ENCODE results near the gene GJC1.
A peak's percentile ranks its signal among the peaks of the same experiment; 100 is the strongest.

The GJC1 gene

DNA sequence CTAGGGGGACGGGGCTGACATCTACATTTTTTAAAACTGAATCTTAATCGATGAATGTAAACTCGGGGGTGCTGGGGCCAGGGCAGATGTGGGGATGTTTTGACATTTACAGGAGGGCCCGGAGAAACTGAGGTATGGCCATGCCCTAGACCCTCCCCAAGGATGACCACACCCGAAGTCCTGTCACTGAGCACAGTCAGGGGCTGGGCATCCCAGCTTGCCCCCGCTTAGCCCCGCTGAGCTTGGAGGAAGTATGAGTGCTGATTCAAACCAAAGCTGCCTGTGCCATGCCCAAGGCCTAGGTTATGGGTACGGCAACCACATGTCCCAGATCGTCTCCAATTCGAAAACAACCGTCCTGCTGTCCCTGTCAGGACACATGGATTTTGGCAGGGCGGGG, 49.9 kb downstream of the GJC1 start:
- no peaks in the 10 kb centered on the region for H3K79me2 ChIP-seq (ENCODE audit: insufficient read depth, low read length)
- no peaks in the 10 kb centered on the region for H3K36me3 ChIP-seq (ENCODE audit: insufficient read depth, low read length)
- H3K27ac ChIP-seq (ENCODE audit: low read length): no peak overlapping the region
- H3K4me2 ChIP-seq (ENCODE audit: insufficient read depth, low read length): no peak overlapping the region
- H2AFZ ChIP-seq (ENCODE audit: low read depth, low read length): 0 out of 2 replicates have a peak overlapping the region, but pooled peaks have one; percentile 78
- ATAC-seq (ENCODE audit: insufficient read depth, low read depth) (no peak), DNase-seq (no peak)
- no peak overlapping the region for H3K4me3 ChIP-seq (ENCODE audit: low read depth in 1 of 2, low read length in 2 of 2)
- H3K4me1 ChIP-seq (ENCODE audit: insufficient read depth, low read length): peaks cover 26% of the 10 kb centered on the region
- no peaks in the 10 kb centered on the region for H3K27me3 ChIP-seq (ENCODE audit: insufficient read depth, low read length, poor library complexity)
- TF ChIP-seq EZH2 (IDR thresholded peaks at IDR 0.05; ENCODE audit: borderline replicate concordance, low read depth, low read length, severe bottlenecking): no peak
- no peak for TF ChIP-seq CTCF (IDR thresholded peaks at IDR 0.05; ENCODE audit: borderline replicate concordance, extremely low read depth, low read length, poor library complexity, severe bottlenecking)
- no peaks in the 10 kb centered on the region for H3K9me3 ChIP-seq (ENCODE audit: insufficient read depth, low read length, severe bottlenecking)
- H3K9ac ChIP-seq (ENCODE audit: low read depth, low read length): no peak overlapping the region
- no peaks in the 10 kb centered on the region for H4K20me1 ChIP-seq (ENCODE audit: insufficient read depth, low read length)

- TF ChIP-seq CTCF (IDR thresholded peaks at IDR 0.05; ENCODE audit: borderline replicate concordance, extremely low read depth, low read length, poor library complexity, severe bottlenecking) (peak; percentile 93), EZH2 (IDR thresholded peaks at IDR 0.05; ENCODE audit: borderline replicate concordance, low read depth, low read length, severe bottlenecking) (no peak)
- H3K9ac ChIP-seq (ENCODE audit: low read depth, low read length): peak overlapping the region; percentile 33
- ATAC-seq (ENCODE audit: insufficient read depth, low read depth) (peak; percentile 37), DNase-seq (peak; percentile 85)
- H3K4me3 ChIP-seq (ENCODE audit: low read depth in 1 of 2, low read length in 2 of 2): peak overlapping the region in 1 of 2 experiments; percentile 52; a peak in 2 of 4 replicates
- no peaks in the 10 kb centered on the region for H3K27me3 ChIP-seq (ENCODE audit: insufficient read depth, low read length, poor library complexity)
- no peak overlapping the region for H3K27ac ChIP-seq (ENCODE audit: low read length)
- peaks cover 2% of the 10 kb centered on the region; the same call in 1 of the 2 replicates for H4K20me1 ChIP-seq (ENCODE audit: insufficient read depth, low read length)
- peaks cover 33% of the 10 kb centered on the region for H3K4me1 ChIP-seq (ENCODE audit: insufficient read depth, low read length)
- peak overlapping the region; percentile 78 for H2AFZ ChIP-seq (ENCODE audit: low read depth, low read length)
- H3K79me2 ChIP-seq (ENCODE audit: insufficient read depth, low read length): no peaks in the 10 kb centered on the region
- H3K9me3 ChIP-seq (ENCODE audit: insufficient read depth, low read length, severe bottlenecking): no peaks in the 10 kb centered on the region
- no peaks in the 10 kb centered on the region for H3K36me3 ChIP-seq (ENCODE audit: insufficient read depth, low read length)
- peak overlapping the region; percentile 84 for H3K4me2 ChIP-seq (ENCODE audit: insufficient read depth, low read length)
Measured at GRCh38 chr17:44779211-44780025, 50.7 kb downstream of the GJC1 start.

DNA sequence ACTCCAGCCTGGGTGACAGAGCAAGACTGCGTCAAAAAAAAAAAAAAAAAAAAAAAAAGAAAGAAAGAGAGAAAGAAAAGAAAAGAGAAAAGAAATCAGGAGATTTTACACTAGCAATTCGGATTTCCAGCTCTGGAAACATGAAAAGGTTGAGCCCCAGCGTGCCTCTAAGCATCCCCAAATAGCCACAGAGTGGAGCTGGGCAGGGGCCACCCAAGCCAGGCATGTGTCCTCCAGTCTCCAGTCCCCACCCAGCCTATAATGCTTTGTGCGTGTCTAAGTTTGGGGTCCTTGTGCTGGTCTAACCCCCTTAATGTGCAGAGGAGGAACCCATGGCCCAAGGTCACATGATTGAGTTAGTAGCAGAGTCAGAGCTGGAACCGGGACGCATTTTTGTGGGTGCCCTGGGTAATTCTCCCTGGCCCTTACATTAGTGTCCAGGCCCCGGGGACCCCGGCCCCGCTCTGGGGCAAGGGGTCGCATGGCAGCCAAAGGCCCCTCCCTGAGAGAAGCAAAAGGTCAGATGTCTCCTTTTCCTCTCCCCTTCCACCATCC, 51.4 kb downstream of the GJC1 start:
- Histone ChIP-seq H3K4me2 (ENCODE audit: insufficient read depth, low read length) (peak overlapping the region; percentile 84), H3K9ac (ENCODE audit: low read depth, low read length) (peak overlapping the region; percentile 33; the same call in 1 of the 2 replicates), H3K27ac (ENCODE audit: low read length) (no peak overlapping the region), H3K27me3 (ENCODE audit: insufficient read depth, low read length, poor library complexity) (no peaks in the 10 kb centered on the region), H3K9me3 (ENCODE audit: insufficient read depth, low read length, severe bottlenecking) (no peaks in the 10 kb centered on the region), H2AFZ (ENCODE audit: low read depth, low read length) (no peak overlapping the region), H4K20me1 (ENCODE audit: insufficient read depth, low read length) (peaks cover 3% of the 10 kb centered on the region; the same call in 1 of the 2 replicates), H3K79me2 (ENCODE audit: insufficient read depth, low read length) (no peaks in the 10 kb centered on the region), H3K36me3 (ENCODE audit: insufficient read depth, low read length) (no peaks in the 10 kb centered on the region), H3K4me3 (ENCODE audit: low read depth in 1 of 2, low read length in 2 of 2) (peak overlapping the region in 1 of 2 experiments; percentile 52; a peak in 1 of 4 replicates), H3K4me1 (ENCODE audit: insufficient read depth, low read length) (peaks cover 37% of the 10 kb centered on the region)
- ATAC-seq (ENCODE audit: insufficient read depth, low read depth): no peak
- no peak for DNase-seq
- no peak for TF ChIP-seq CTCF (IDR thresholded peaks at IDR 0.05; ENCODE audit: borderline replicate concordance, extremely low read depth, low read length, poor library complexity, severe bottlenecking)
- TF ChIP-seq EZH2 (IDR thresholded peaks at IDR 0.05; ENCODE audit: borderline replicate concordance, low read depth, low read length, severe bottlenecking): no peak

Measured in DND-41 (cell line).